GM12878 (cell line): Measurements from ENCODE around the gene SULF2. TPM values are rescaled to one million over a fixed set of nuclear protein-coding genes. Genes with fewer than 3 reads are reported as not detected.

Experiments
- ATAC-seq: fragments of 200-7000 bp; cut with Tn5 transposase; 3 replicates; pipeline ENCODE4 v1.9.1; 2020; ENCODE audit warnings: mild to moderate bottlenecking, moderate library complexity
- BruUV-seq: library from RNA; stranded (reverse); fragments of 400-500 nt; replicated peaks from 2 replicates; lab custom pipeline; 2021; lab: Mats Ljungman, UMichigan
- CTCF ChIA-PET: fragments of 300-600 bp; sonication (Branson Sonifier 250); formaldehyde crosslinking; extraction: SDS; loops from one replicate; lab custom pipeline; 2021; ENCODE audit warnings: inconsistent platforms; lab: Yijun Ruan, JAX
- POLR2A ChIA-PET: fragments of 350-600 bp; formaldehyde crosslinking; extraction: SDS; loops from one replicate; lab custom pipeline; 2021; ENCODE audit warnings: inconsistent platforms; lab: Charles Lee
- RAD21 ChIA-PET: fragments of 300-600 bp; sonication (Branson Sonifier 250); formaldehyde crosslinking; loops from one replicate; lab custom pipeline; 2023; ENCODE audit warnings: antibody characterized with exemption; ENCODE audit not compliant: unreplicated experiment; lab: Charles Lee
- SMC1A ChIA-PET: fragments of 300-600 bp; sonication (Branson Sonifier 250); formaldehyde crosslinking; loops from one replicate; lab custom pipeline; 2023; ENCODE audit not compliant: unreplicated experiment, uncharacterized antibody; lab: Charles Lee
- DNase-seq: peaks from one replicate; pipeline ENCODE4 v3.0.0-alpha.2; 2011; ENCODE audit warnings: low read depth, low spot score
- FAIRE-seq: peaks from 3 replicates; lab custom pipeline; 2011; peaks lifted over from hg19 to GRCh38; lab: Jason Lieb, UNC
- H2AFZ ChIP-seq: 2 replicates; pipeline ENCODE4 v1.6.0; 2011; ENCODE audit warnings: low read depth, low read length, control low read depth; ENCODE audit not compliant: control insufficient read depth
- H3K27ac ChIP-seq: 2 replicates; pipeline ENCODE4 v1.5.1; 2011; ENCODE audit warnings: control low read depth; ENCODE audit not compliant: control insufficient read depth, insufficient read depth
- H3K27me3 ChIP-seq, 2 experiments: replicated peaks in 1 of 2; 2 replicates each; pipeline versions ENCODE4 v1.6.0 to v1.6.1; 2011; ENCODE audit warnings: low read length in 1 of 2; ENCODE audit not compliant: control insufficient read depth in 2 of 2, insufficient read depth in 2 of 2
- H3K36me3 ChIP-seq, 2 experiments: 2 replicates each; pipeline ENCODE4 v1.5.1; 2011; ENCODE audit warnings: low read length in 1 of 2; ENCODE audit not compliant: control insufficient read depth in 2 of 2, insufficient read depth in 2 of 2
- H3K4me1 ChIP-seq: 2 replicates; pipeline ENCODE4 v1.6.1; 2011; ENCODE audit warnings: mild to moderate bottlenecking, low read length, moderate library complexity, mixed read lengths; ENCODE audit not compliant: control insufficient read depth, insufficient read depth
- H3K4me2 ChIP-seq: 2 replicates; pipeline ENCODE4 v1.6.0; 2011; ENCODE audit warnings: control low read depth; ENCODE audit not compliant: control insufficient read depth, insufficient read depth
- H3K4me3 ChIP-seq: fragments of 200-600 bp; sonication (generic); 2 replicates; pipeline ENCODE4 v1.5.1; 2016
- H3K79me2 ChIP-seq: 2 replicates; pipeline ENCODE4 v1.6.0; 2011; ENCODE audit warnings: low read length; ENCODE audit not compliant: control insufficient read depth, insufficient read depth
- H3K9ac ChIP-seq: 2 replicates; pipeline ENCODE4 v1.8.0; 2011; ENCODE audit warnings: low read length, control low read depth, mixed read lengths; ENCODE audit not compliant: control insufficient read depth, insufficient read depth
- H3K9me3 ChIP-seq: replicated peaks from 3 replicates; pipeline ENCODE4 v1.5.1; 2011; ENCODE audit warnings: mild to moderate bottlenecking, low read length; ENCODE audit not compliant: control insufficient read depth, insufficient read depth
- H4K20me1 ChIP-seq: 2 replicates; pipeline ENCODE4 v1.6.0; 2011; ENCODE audit not compliant: control insufficient read depth, insufficient read depth
- ATF7 ChIP-seq: fragments of 450-650 bp; IDR thresholded peaks from 2 replicates; pipeline ENCODE4 v1.6.1; 2016; ENCODE audit warnings: low read depth, mild to moderate bottlenecking
- CBX3 ChIP-seq: fragments of 200-600 bp; sonication (generic); IDR thresholded peaks from 2 replicates; pipeline ENCODE4 v1.6.1; 2016; ENCODE audit warnings: low read depth, borderline replicate concordance
- GABPA ChIP-seq: IDR thresholded peaks from 2 replicates; pipeline ENCODE4 v1.6.1; 2014; ENCODE audit warnings: antibody characterized with exemption, low read depth, mild to moderate bottlenecking, inconsistent platforms
- GATAD2B ChIP-seq: fragments of 450-650 bp; conservative IDR thresholded peaks from 2 replicates; pipeline ENCODE4 v1.6.1; 2017; ENCODE audit warnings: low read depth, mild to moderate bottlenecking, moderate library complexity
- KDM1A ChIP-seq: fragments of 200-600 bp; sonication (generic); IDR thresholded peaks from 2 replicates; pipeline ENCODE4 v1.6.1; 2016; ENCODE audit warnings: borderline replicate concordance
- PKNOX1 ChIP-seq: fragments of 450-650 bp; IDR thresholded peaks from 2 replicates; pipeline ENCODE4 v1.6.1; 2016; ENCODE audit warnings: mild to moderate bottlenecking
- RFX5 ChIP-seq: IDR thresholded peaks from 2 replicates; pipeline ENCODE4 v1.6.1; 2011; ENCODE audit warnings: low read depth, low read length, improper control_type of control experiment
- SP1 ChIP-seq: IDR thresholded peaks from one replicate; pipeline ENCODE4 v1.6.1; 2011; ENCODE audit warnings: low read depth, low read length
- STAT1 ChIP-seq: fragments of 450-650 bp; conservative IDR thresholded peaks from 2 replicates; pipeline ENCODE4 v1.6.1; 2014; ENCODE audit warnings: antibody characterized with exemption, mild to moderate bottlenecking
- SUZ12 ChIP-seq: fragments of 200-600 bp; sonication (generic); IDR thresholded peaks from one replicate; pipeline ENCODE4 v1.6.1; 2018; ENCODE audit warnings: antibody characterized with exemption, mild to moderate bottlenecking; ENCODE audit not compliant: unreplicated experiment
- TCF12 ChIP-seq: IDR thresholded peaks from 2 replicates; pipeline ENCODE4 v1.6.1; 2011; ENCODE audit warnings: low read depth, mild to moderate bottlenecking, low read length
- ZNF687 ChIP-seq: fragments of 450-650 bp; IDR thresholded peaks from 2 replicates; pipeline ENCODE4 v1.6.1; 2017; ENCODE audit warnings: mild to moderate bottlenecking, moderate library complexity
- WGBS: methylation state at CpG from one replicate; pipeline ENCODE4 v1.1.6; 2016; ENCODE audit warnings: low lambda C conversion rate; ENCODE audit not compliant: insufficient replicate concordance, insufficient coverage; ENCODE audit errors: missing lambda C conversion rate; 5-methylcytosine and 5-hydroxymethylcytosine counted together
- in situ Hi-C: fragments of 300-500 bp; cut with MboI; formaldehyde crosslinking; loops from 9 replicates; pipeline ENCODE4 v1.14.3; 2018; ENCODE audit warnings: mixed read lengths
- intact Hi-C: fragments of 100-400 bp; cut with micrococcal nuclease; formaldehyde crosslinking; loops from one replicate; pipeline ENCODE4 v1.14.2; 2022; ENCODE audit not compliant: unreplicated experiment
- polyA plus RNA-seq, 11 experiments: library from polyadenylated mRNA; depleted of rRNA in 4 of 11; unstranded in 6 of 11; stranded (reverse) in 5 of 11; fragments of >200 nt; fragmentation: Nextera tagmentation in 4 of 11; fragmentation: Illumina TruSeq in 1 of 11; extraction: Ambion mirVana in 4 of 11; extraction: Trizol in 1 of 11; gene quantifications; 1 replicate in 1 of 11; 2 replicates in 10 of 11; pipeline versions ENCODE4 v1.2.1 to v1.2.3, GENCODE V29; 2011 to 2016; ENCODE audit warnings: inconsistent platforms in 2 of 11, missing spikeins in 2 of 11, low read depth in 1 of 11
- total RNA-seq, 4 experiments: library from RNA; depleted of rRNA in 3 of 4; stranded (reverse); fragments of >200 nt in 3 of 4; fragmentation: Illumina TruSeq in 1 of 4; extraction: Trizol in 1 of 4; gene quantifications; 2 replicates each; pipeline versions ENCODE4 v1.2.1 to v1.2.3, GENCODE V29; 2013 to 2021
- TF ChIP-seq, protein P1 (sequence below): fragments of 450-650 bp; IDR thresholded peaks from 2 replicates; pipeline ENCODE4 v1.6.1; 2018; ENCODE audit warnings: mild to moderate bottlenecking, low read depth, moderate library complexity; ENCODE audit not compliant: partially characterized antibody
- TF ChIP-seq, protein P2 (sequence below): IDR thresholded peaks from 2 replicates; pipeline ENCODE4 v1.6.1; 2011; ENCODE audit warnings: mild to moderate bottlenecking, low read depth, low read length, moderate library complexity; ENCODE audit not compliant: insufficient replicate concordance

The SULF2 gene
- total and polyA plus RNA-seq, 10 of the 15 experiments (the other 5 are each of a cell fraction or from before 2014, with no cell fraction given) = 0.69 to 4.1 (median 1.6) TPM

DNA sequence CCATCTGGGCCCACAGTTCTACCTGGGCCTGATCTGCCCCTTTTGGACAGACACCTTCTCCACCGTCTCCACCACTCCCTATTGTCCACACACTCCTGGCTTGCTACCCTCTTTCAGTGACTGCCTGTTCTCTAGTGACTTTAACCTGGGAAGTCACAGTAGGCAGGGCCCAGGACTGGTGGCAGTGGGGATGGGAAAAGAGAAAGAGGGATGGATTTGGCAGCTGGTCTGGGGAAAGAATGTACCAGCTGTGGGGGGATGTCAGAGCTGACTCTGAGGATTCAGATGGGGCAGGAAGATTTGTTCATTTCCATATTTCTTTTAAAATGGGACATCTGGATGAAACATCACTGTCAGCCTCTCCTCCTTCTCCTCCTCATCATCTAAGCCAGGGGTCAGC is 85.5 kb downstream of the SULF2 start:
- DNase-seq = no peak
- Histone ChIP-seq H3K4me1 (peaks cover 10% of the 10 kb centered on the region), H3K4me3 (no peak overlapping the region), H2AFZ (no peak overlapping the region), H3K27me3 (no peaks in the 10 kb centered on the region), H3K79me2 (no peaks in the 10 kb centered on the region), H3K9ac (no peak overlapping the region), H3K27ac (no peak overlapping the region), H3K9me3 (no peaks in the 10 kb centered on the region), H3K36me3 (no peaks in the 10 kb centered on the region), H3K4me2 (no peak overlapping the region), H4K20me1 (no peaks in the 10 kb centered on the region)
- BruUV-seq = no TSS peak
- intact Hi-C loops (no loop called here), in situ Hi-C loops (no loop called here)
- no peak for FAIRE-seq
- SMC1A ChIA-PET = interaction anchor here (0.7 kb wide), 1 partner anchor 9 kb away, joined by 3 read pairs; no protein-coding TSS in a partner anchor
- 59% methylated on average over 1 of the region's 1 CpG for WGBS
- CTCF ChIA-PET = interaction anchor here (1.4 kb wide), 1 partner anchor 23 kb away, joined by 4 read pairs; no protein-coding TSS in a partner anchor
- no peak for ATAC-seq
- RAD21 ChIA-PET = no interaction called here
- POLR2A ChIA-PET = no interaction called here
- TF ChIP-seq GATAD2B (no peak), PKNOX1 (no peak), STAT1 (no peak), KDM1A (no peak), ZNF687 (no peak), TCF12 (no peak), SUZ12 (no peak), ATF7 (no peak), CBX3 (no peak), RFX5 (no peak), SP1 (no peak), GABPA (no peak)
- TF ChIP-seq, protein P1, sequence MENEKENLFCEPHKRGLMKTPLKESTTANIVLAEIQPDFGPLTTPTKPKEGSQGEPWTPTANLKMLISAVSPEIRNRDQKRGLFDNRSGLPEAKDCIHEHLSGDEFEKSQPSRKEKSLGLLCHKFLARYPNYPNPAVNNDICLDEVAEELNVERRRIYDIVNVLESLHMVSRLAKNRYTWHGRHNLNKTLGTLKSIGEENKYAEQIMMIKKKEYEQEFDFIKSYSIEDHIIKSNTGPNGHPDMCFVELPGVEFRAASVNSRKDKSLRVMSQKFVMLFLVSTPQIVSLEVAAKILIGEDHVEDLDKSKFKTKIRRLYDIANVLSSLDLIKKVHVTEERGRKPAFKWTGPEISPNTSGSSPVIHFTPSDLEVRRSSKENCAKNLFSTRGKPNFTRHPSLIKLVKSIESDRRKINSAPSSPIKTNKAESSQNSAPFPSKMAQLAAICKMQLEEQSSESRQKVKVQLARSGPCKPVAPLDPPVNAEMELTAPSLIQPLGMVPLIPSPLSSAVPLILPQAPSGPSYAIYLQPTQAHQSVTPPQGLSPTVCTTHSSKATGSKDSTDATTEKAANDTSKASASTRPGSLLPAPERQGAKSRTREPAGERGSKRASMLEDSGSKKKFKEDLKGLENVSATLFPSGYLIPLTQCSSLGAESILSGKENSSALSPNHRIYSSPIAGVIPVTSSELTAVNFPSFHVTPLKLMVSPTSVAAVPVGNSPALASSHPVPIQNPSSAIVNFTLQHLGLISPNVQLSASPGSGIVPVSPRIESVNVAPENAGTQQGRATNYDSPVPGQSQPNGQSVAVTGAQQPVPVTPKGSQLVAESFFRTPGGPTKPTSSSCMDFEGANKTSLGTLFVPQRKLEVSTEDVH = no peak
- TF ChIP-seq, protein P2, sequence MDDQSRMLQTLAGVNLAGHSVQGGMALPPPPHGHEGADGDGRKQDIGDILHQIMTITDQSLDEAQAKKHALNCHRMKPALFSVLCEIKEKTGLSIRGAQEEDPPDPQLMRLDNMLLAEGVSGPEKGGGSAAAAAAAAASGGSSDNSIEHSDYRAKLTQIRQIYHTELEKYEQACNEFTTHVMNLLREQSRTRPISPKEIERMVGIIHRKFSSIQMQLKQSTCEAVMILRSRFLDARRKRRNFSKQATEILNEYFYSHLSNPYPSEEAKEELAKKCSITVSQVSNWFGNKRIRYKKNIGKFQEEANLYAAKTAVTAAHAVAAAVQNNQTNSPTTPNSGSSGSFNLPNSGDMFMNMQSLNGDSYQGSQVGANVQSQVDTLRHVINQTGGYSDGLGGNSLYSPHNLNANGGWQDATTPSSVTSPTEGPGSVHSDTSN = no peak
